Measurements from ENCODE around the gene TMEM119. TPM values are rescaled to one million over a fixed set of nuclear protein-coding genes. Genes with fewer than 3 reads are reported as not detected.

Gene TMEM119
- total and polyA plus RNA-seq, 2 of the 8 experiments (the other 6 are each of a cell fraction or from before 2014, with no cell fraction given) = 0.35 to 0.61 TPM

GRCh38 chr12:108582509-108582908 is 15.4 kb downstream of the TMEM119 start:
- CTCF ChIA-PET (ENCODE audit: partially characterized antibody) = interaction anchor here (0.6 to 4.5 kb wide), 6 partner anchors 12 to 289 kb away, joined by 3 to 32 read pairs (median 4); no protein-coding TSS in a partner anchor
- no peak overlapping the region; the same call in 1 of the 2 replicates for H2BK5ac ChIP-seq (ENCODE audit: low read depth, low read length)
- no peak overlapping the region for H3K9ac ChIP-seq (replicated peaks in 1 of 4; ENCODE audit: extremely low read depth in 1 of 4, low read depth in 3 of 4, low read length in 3 of 4)
- no peaks in the 10 kb centered on the region for H3K79me2 ChIP-seq (ENCODE audit: control insufficient read depth in 1 of 2, insufficient read depth in 2 of 2, low read length in 2 of 2)
- TF ChIP-seq EP300 (IDR thresholded peaks at IDR 0.05; ENCODE audit: borderline replicate concordance in 1 of 2, low read depth in 2 of 2, low read length in 2 of 2) (no peak), RAD21 (IDR thresholded peaks at IDR 0.05 in 1 of 2, conservative IDR thresholded peaks at IDR 0.05 in 1 of 2; ENCODE audit: low read depth in 2 of 2, low read length in 2 of 2) (no peak), SIX5 (IDR thresholded peaks at IDR 0.05; ENCODE audit: low read depth, low read length) (no peak)
- no peak overlapping the region for H3K14ac ChIP-seq (ENCODE audit: insufficient read length)
- no peak overlapping the region for H2BK120ac ChIP-seq (replicated peaks; ENCODE audit: low read depth, low read length)
- no peak overlapping the region for H2BK12ac ChIP-seq (ENCODE audit: low read depth, low read length)
- no peak overlapping the region for H3K56ac ChIP-seq (replicated peaks; ENCODE audit: insufficient read length, low read depth, low read length)
- peaks cover 0 to 3% of the 10 kb centered on the region in 2 experiments; a peak in 1 of 4 replicates for H3K9me3 ChIP-seq (ENCODE audit: insufficient read depth in 2 of 2, low read depth in 1 of 2, low read length in 1 of 2)
- H4K20me1 ChIP-seq (replicated peaks in 1 of 2; ENCODE audit: control insufficient read depth in 1 of 2, insufficient read depth in 2 of 2, low read length in 2 of 2) = peaks cover 0 to 6% of the 10 kb centered on the region in 2 experiments
- H2AK5ac ChIP-seq (ENCODE audit: low read depth, low read length) = no peak overlapping the region
- no peaks in the 10 kb centered on the region for H3K4me1 ChIP-seq (replicated peaks in 1 of 4; ENCODE audit: control insufficient read depth in 3 of 4, insufficient read depth in 4 of 4, low read length in 3 of 4)
- POLR2A ChIA-PET (ENCODE audit: partially characterized antibody) = interaction anchor here (1.2 to 1.9 kb wide), 2 partner anchors 20 to 22 kb away, joined by 3 to 4 read pairs; partner anchors contain the start of genes ISCU and SART3
- no peaks in the 10 kb centered on the region for H3K79me1 ChIP-seq (ENCODE audit: low read depth, low read length)
- no peak overlapping the region for H4K5ac ChIP-seq (ENCODE audit: insufficient read length, low read depth, low read length)
- H3K4me3 ChIP-seq (ENCODE audit: extremely low read depth in 1 of 4, insufficient read depth in 2 of 4, low read depth in 3 of 4, low read length in 4 of 4) = no peak overlapping the region
- H3K27ac ChIP-seq (ENCODE audit: low read depth, low read length) = no peak overlapping the region
- peaks cover 10% of the 10 kb centered on the region; the same call in 1 of the 2 replicates for H3K23me2 ChIP-seq (ENCODE audit: low read depth, low read length)
- H3K4ac ChIP-seq (replicated peaks; ENCODE audit: insufficient read length, low read depth, low read length) = no peak overlapping the region
- no peak overlapping the region for H2AFZ ChIP-seq (ENCODE audit: low read length)
- no peaks in the 10 kb centered on the region for H3K36me3 ChIP-seq (ENCODE audit: control insufficient read depth in 2 of 4, insufficient read depth in 4 of 4, low read length in 3 of 4)
- no peak overlapping the region for H4K91ac ChIP-seq (replicated peaks; ENCODE audit: insufficient read length, low read length)
- no peaks in the 10 kb centered on the region for H3K27me3 ChIP-seq (replicated peaks in 1 of 4; ENCODE audit: control insufficient read depth in 3 of 4, extremely low read depth in 1 of 4, insufficient read depth in 3 of 4, low read length in 3 of 4)
- H3K4me2 ChIP-seq (ENCODE audit: insufficient read depth in 1 of 2, low read depth in 2 of 2, low read length in 2 of 2) = no peak overlapping the region
- no peak overlapping the region for H4K8ac ChIP-seq (ENCODE audit: extremely low read depth, insufficient read depth, low read length)
- 93% methylated on average over 9 of the region's 9 CpGs; no CpG with 5 or more reads in 1 of the 2 experiments for WGBS, 2 experiments (ENCODE audit: extremely low coverage in 1 of 2, insufficient coverage in 1 of 2, insufficient read length in 1 of 2, insufficient replicate concordance in 2 of 2, low coverage in 1 of 2, low lambda C conversion rate in 2 of 2, missing lambda C conversion rate in 1 of 2)
- no peak overlapping the region for H3K23ac ChIP-seq (ENCODE audit: insufficient read length)
- DNase-seq (ENCODE audit: low read depth in 1 of 2, low spot score in 2 of 2) (no peak), FAIRE-seq (no peak)
- no peak overlapping the region for H2BK20ac ChIP-seq (ENCODE audit: low read length)
- no peak overlapping the region for H2BK15ac ChIP-seq (ENCODE audit: low read length)
- no peak overlapping the region for H3K18ac ChIP-seq (ENCODE audit: extremely low read depth, low read length)
